ENCODE results near the gene FAM240A. TPM values are rescaled to one million over a fixed set of nuclear protein-coding genes. Genes with fewer than 3 reads are reported as not detected.
A peak's percentile ranks its signal among the peaks of the same experiment; 100 is the strongest.

FAM240A gene
- total RNA-seq, 1 donor = 0.36 TPM

GRCh38 chr3:46628901-46629369 is 16.6 kb downstream of the FAM240A start:
- Histone ChIP-seq H3K27ac (ENCODE audit: low read depth, low read length) (no peak overlapping the region), H3K79me2 (ENCODE audit: insufficient read depth, low read length) (no peaks in the 10 kb centered on the region), H3K27me3 (ENCODE audit: insufficient read depth, low read length) (peaks cover 2% of the 10 kb centered on the region), H2AFZ (ENCODE audit: low read length) (peak overlapping the region; percentile 74), H3K36me3 (ENCODE audit: insufficient read depth, low read length) (no peaks in the 10 kb centered on the region), H3K4me2 (ENCODE audit: insufficient read depth, low read length) (peak overlapping the region; percentile 96), H4K20me1 (ENCODE audit: insufficient read depth, low read length) (no peaks in the 10 kb centered on the region), H3K4me1 (ENCODE audit: insufficient read depth, low read length) (peaks cover 7% of the 10 kb centered on the region), H3K9me3 (ENCODE audit: low read depth, low read length) (no peaks in the 10 kb centered on the region), H3K4me3 (ENCODE audit: insufficient read depth, low read length) (no peak overlapping the region)
- no peak for DNase-seq (ENCODE audit: insufficient read length, low spot score, missing footprints)
- TF ChIP-seq CTCF (IDR thresholded peaks at IDR 0.05; ENCODE audit: extremely low read depth, low read depth, low read length) = no peak

- Histone ChIP-seq H3K4me2 (ENCODE audit: insufficient read depth, low read length) (peak overlapping the region; percentile 96), H3K36me3 (ENCODE audit: insufficient read depth, low read length) (no peaks in the 10 kb centered on the region), H3K79me2 (ENCODE audit: insufficient read depth, low read length) (no peaks in the 10 kb centered on the region), H3K27me3 (ENCODE audit: insufficient read depth, low read length) (peaks cover under 1% of the 10 kb centered on the region), H3K27ac (ENCODE audit: low read depth, low read length) (peak overlapping the region; percentile 50), H4K20me1 (ENCODE audit: insufficient read depth, low read length) (no peaks in the 10 kb centered on the region), H2AFZ (ENCODE audit: low read length) (peak overlapping the region; percentile 99), H3K4me1 (ENCODE audit: insufficient read depth, low read length) (peaks cover 7% of the 10 kb centered on the region), H3K4me3 (ENCODE audit: insufficient read depth, low read length) (peak overlapping the region; percentile 69), H3K9me3 (ENCODE audit: low read depth, low read length) (no peaks in the 10 kb centered on the region)
- peak; percentile 94 for DNase-seq (ENCODE audit: insufficient read length, low spot score, missing footprints)
- TF ChIP-seq CTCF (IDR thresholded peaks at IDR 0.05; ENCODE audit: extremely low read depth, low read depth, low read length) = peak; percentile 93
Observed at GRCh38 chr3:46629551-46630517, 17.5 kb downstream of the FAM240A start.

GRCh38 chr3:46632792-46633191 is 20.5 kb downstream of the FAM240A start:
- Histone ChIP-seq H3K4me1 (ENCODE audit: insufficient read depth, low read length) (peaks cover 7% of the 10 kb centered on the region), H3K4me3 (ENCODE audit: insufficient read depth, low read length) (no peak overlapping the region), H3K36me3 (ENCODE audit: insufficient read depth, low read length) (no peaks in the 10 kb centered on the region), H2AFZ (ENCODE audit: low read length) (peak overlapping the region; percentile 73), H3K27me3 (ENCODE audit: insufficient read depth, low read length) (peaks cover 6% of the 10 kb centered on the region), H3K9me3 (ENCODE audit: low read depth, low read length) (no peaks in the 10 kb centered on the region), H3K79me2 (ENCODE audit: insufficient read depth, low read length) (no peaks in the 10 kb centered on the region), H3K27ac (ENCODE audit: low read depth, low read length) (no peak overlapping the region), H4K20me1 (ENCODE audit: insufficient read depth, low read length) (no peaks in the 10 kb centered on the region), H3K4me2 (ENCODE audit: insufficient read depth, low read length) (no peak overlapping the region)
- TF ChIP-seq CTCF (IDR thresholded peaks at IDR 0.05; ENCODE audit: extremely low read depth, low read depth, low read length) = no peak
- DNase-seq (ENCODE audit: insufficient read length, low spot score, missing footprints) = no peak

GRCh38 chr3:46634856-46635255 is 22.5 kb downstream of the FAM240A start:
- TF ChIP-seq CTCF (IDR thresholded peaks at IDR 0.05; ENCODE audit: extremely low read depth, low read depth, low read length) = no peak
- H2AFZ ChIP-seq (ENCODE audit: low read length) = no peak overlapping the region
- DNase-seq (ENCODE audit: insufficient read length, low spot score, missing footprints) = no peak
- H3K9me3 ChIP-seq (ENCODE audit: low read depth, low read length) = no peaks in the 10 kb centered on the region
- H3K4me1 ChIP-seq (ENCODE audit: insufficient read depth, low read length) = peaks cover 3% of the 10 kb centered on the region
- H3K27me3 ChIP-seq (ENCODE audit: insufficient read depth, low read length) = peaks cover 9% of the 10 kb centered on the region
- no peaks in the 10 kb centered on the region for H4K20me1 ChIP-seq (ENCODE audit: insufficient read depth, low read length)
- no peaks in the 10 kb centered on the region for H3K36me3 ChIP-seq (ENCODE audit: insufficient read depth, low read length)
- H3K4me2 ChIP-seq (ENCODE audit: insufficient read depth, low read length) = no peak overlapping the region
- no peaks in the 10 kb centered on the region for H3K79me2 ChIP-seq (ENCODE audit: insufficient read depth, low read length)
- no peak overlapping the region for H3K4me3 ChIP-seq (ENCODE audit: insufficient read depth, low read length)
- H3K27ac ChIP-seq (ENCODE audit: low read depth, low read length) = no peak overlapping the region
